ENCODE measurements around the gene PIP5KL1.

Gene PIP5KL1

DNA sequence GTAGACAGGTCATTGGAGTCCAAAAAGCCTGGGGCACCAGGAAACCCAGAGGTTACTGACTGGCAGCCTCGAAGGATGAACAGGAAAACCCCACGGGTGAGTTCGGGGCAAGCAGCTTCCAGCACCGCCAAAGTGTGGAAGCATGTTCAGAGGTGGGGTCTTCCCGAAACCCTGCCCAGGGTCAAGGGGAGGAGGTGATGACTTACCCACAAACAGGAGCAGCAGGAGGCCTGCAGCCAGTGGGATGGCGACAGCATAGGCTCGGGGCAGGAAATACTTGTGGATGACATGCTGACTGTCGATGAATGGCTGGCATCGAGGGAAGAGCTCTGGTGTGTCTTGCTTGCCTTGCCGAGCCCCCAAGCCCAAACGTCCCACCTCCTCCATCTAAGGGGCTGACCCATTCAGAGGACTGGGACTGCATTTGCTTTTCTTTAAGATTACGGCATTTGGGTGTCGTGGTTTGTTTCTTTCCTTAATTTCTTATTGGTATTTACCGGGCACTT is 5.8 kb upstream of the PIP5KL1 start:
- Histone ChIP-seq H3K36me3 (ENCODE audit: insufficient read depth, low read length) (peaks cover 11% of the 10 kb centered on the region), H3K27ac (ENCODE audit: low read depth, low read length) (no peak overlapping the region), H3K9me3 (ENCODE audit: insufficient read depth, low read depth, low read length) (no peaks in the 10 kb centered on the region), H3K9ac (ENCODE audit: low read depth, low read length) (no peak overlapping the region; the same call in 1 of the 2 replicates), H3K4me1 (ENCODE audit: insufficient read depth, low read length) (peaks cover 12% of the 10 kb centered on the region; the same call in 1 of the 2 replicates), H3K27me3 (ENCODE audit: insufficient read depth, low read length) (no peaks in the 10 kb centered on the region), H3K4me3 (ENCODE audit: low read length) (peak overlapping the region; percentile 90)
- WGBS: 86% methylated on average over 14 of the region's 14 CpGs

DNA sequence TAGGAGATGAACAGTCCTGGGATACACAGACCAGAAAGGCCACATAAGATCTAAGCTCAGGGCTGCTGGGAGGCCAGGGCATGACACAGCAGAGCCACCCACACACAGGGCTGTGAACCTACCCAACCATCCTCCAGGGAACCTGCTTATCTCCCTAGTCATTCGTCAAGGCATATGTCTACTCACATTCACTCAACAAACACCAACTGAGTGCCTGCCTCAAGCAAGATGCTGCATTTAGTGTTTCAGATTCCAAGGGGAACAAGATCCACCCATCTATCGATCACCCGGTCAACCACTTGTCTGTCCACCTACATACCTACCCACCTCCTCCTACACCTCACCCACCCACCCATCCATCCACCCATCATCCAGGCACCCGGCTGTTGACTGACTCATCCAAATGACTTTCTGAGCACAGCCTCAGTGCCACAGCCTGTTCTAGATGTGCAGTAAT is 5.2 kb upstream of the PIP5KL1 start:
- 84% methylated on average over 4 of the region's 4 CpGs for WGBS
- H3K9ac ChIP-seq (ENCODE audit: low read depth, low read length): no peak overlapping the region
- peaks cover 11% of the 10 kb centered on the region for H3K36me3 ChIP-seq (ENCODE audit: insufficient read depth, low read length)
- no peaks in the 10 kb centered on the region for H3K27me3 ChIP-seq (ENCODE audit: insufficient read depth, low read length)
- H3K9me3 ChIP-seq (ENCODE audit: insufficient read depth, low read depth, low read length): no peaks in the 10 kb centered on the region
- peak overlapping the region; percentile 90; the same call in 1 of the 2 replicates for H3K4me3 ChIP-seq (ENCODE audit: low read length)
- no peak overlapping the region for H3K27ac ChIP-seq (ENCODE audit: low read depth, low read length)
- H3K4me1 ChIP-seq (ENCODE audit: insufficient read depth, low read length): peaks cover 18% of the 10 kb centered on the region

DNA sequence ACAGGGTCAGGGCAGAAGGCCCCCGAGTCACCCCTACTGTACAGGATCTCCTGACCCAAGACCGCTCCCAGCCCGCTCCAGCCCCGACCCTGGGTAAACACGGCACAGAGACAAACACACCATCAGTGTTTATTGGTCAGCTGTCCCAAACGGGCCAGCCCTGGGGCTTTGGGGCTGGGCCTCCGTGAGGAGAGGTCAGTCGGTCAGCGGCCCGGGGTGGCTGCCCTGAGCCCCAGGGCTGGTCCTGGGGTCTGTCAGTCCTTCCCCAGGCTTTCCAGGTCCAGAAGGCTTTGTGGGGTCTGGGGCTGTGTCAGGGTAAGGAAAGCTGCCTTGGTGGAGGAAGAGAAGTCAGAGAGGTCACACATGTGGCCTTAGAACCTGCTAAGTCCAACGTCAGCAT is 4.4 kb upstream of the PIP5KL1 start:
- peaks cover under 1% of the 10 kb centered on the region; the same call in 1 of the 2 replicates for H3K27me3 ChIP-seq (ENCODE audit: insufficient read depth, low read length)
- H3K4me3 ChIP-seq (ENCODE audit: low read length): no peak overlapping the region
- no peaks in the 10 kb centered on the region for H3K9me3 ChIP-seq (ENCODE audit: insufficient read depth, low read depth, low read length)
- no peak overlapping the region for H3K9ac ChIP-seq (ENCODE audit: low read depth, low read length)
- peaks cover 9% of the 10 kb centered on the region for H3K36me3 ChIP-seq (ENCODE audit: insufficient read depth, low read length)
- 86% methylated on average over 11 of the region's 11 CpGs for WGBS
- H3K27ac ChIP-seq (ENCODE audit: low read depth, low read length): no peak overlapping the region
- peaks cover 21% of the 10 kb centered on the region for H3K4me1 ChIP-seq (ENCODE audit: insufficient read depth, low read length)

DNA sequence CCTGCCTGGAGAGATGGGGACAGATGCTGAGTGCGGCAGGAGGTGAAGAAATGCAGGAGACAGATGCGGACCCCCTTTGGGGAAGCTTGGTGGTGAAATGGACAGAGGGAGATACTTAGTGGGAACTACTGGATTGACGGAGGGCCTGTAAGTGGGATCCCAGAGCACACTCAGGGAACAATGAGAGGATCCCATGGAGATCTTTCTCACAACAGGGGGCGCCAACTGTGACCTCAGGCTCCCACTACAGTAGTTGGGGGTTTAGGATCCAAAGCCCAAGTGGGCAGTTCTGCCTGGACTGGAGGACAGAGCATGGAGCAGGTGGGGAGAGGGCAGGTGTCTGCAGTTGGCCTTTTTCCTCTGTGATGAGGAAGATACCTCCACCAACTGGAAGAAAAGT is 3.7 kb upstream of the PIP5KL1 start:
- H3K4me1 ChIP-seq (ENCODE audit: insufficient read depth, low read length): peaks cover 23% of the 10 kb centered on the region
- H3K27me3 ChIP-seq (ENCODE audit: insufficient read depth, low read length): peaks cover 8% of the 10 kb centered on the region
- no peaks in the 10 kb centered on the region for H3K9me3 ChIP-seq (ENCODE audit: insufficient read depth, low read depth, low read length)
- 85% methylated on average over 4 of the region's 4 CpGs for WGBS
- H3K36me3 ChIP-seq (ENCODE audit: insufficient read depth, low read length): peaks cover 8% of the 10 kb centered on the region; the same call in 1 of the 2 replicates
- H3K27ac ChIP-seq (ENCODE audit: low read depth, low read length): no peak overlapping the region
- no peak overlapping the region for H3K9ac ChIP-seq (ENCODE audit: low read depth, low read length)
- H3K4me3 ChIP-seq (ENCODE audit: low read length): no peak overlapping the region

DNA sequence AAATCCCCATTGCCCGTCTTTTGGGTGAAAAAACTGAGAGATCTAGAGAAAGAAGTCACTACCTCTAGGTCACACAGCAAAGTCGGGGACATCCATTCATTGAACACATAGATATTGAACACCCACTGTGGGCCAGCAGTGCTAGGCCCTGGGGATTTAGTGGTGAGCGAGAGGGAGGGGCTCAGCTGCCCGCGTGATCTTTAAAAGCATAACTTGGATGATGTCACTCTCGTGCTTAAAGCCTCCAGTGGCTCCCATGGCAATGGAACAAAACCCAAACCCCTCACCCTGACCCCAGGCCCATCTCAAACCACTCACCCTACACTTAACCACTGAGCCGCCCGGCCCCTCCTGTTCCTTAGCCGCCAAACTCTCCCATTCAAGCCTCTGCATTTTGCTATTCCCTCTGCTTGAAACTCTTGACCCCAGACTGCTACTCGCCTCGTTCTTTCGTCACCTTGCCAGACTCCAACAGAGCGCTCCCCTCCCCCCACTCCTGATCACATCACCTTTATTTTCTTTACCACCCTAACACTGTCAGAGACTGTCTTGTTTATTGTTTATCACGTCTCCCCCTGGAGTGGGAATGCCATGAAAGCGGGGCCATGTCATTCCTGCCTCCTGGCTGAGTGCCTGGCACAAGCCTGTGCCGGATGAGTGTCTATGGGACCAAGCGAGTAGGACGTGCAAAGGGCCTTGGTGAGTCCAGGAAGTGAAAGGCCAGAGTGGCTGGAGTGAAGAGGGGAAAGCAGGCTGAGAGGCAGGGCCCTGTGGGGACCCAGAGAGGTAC is 710 bp upstream of the PIP5KL1 start:
- H3K27ac ChIP-seq (ENCODE audit: low read depth, low read length): peak overlapping the region; percentile 53; the same call in 1 of the 2 replicates
- H3K4me3 ChIP-seq (ENCODE audit: low read length): peak overlapping the region; percentile 60
- H3K9ac ChIP-seq (ENCODE audit: low read depth, low read length): peak overlapping the region; percentile 13; the same call in 1 of the 2 replicates
- H3K36me3 ChIP-seq (ENCODE audit: insufficient read depth, low read length): peaks cover 7% of the 10 kb centered on the region; the same call in 1 of the 2 replicates
- WGBS: 22% methylated on average over 18 of the region's 18 CpGs
- H3K4me1 ChIP-seq (ENCODE audit: insufficient read depth, low read length): peaks cover 21% of the 10 kb centered on the region
- H3K27me3 ChIP-seq (ENCODE audit: insufficient read depth, low read length): peaks cover 32% of the 10 kb centered on the region
- no peaks in the 10 kb centered on the region for H3K9me3 ChIP-seq (ENCODE audit: insufficient read depth, low read depth, low read length)

DNA sequence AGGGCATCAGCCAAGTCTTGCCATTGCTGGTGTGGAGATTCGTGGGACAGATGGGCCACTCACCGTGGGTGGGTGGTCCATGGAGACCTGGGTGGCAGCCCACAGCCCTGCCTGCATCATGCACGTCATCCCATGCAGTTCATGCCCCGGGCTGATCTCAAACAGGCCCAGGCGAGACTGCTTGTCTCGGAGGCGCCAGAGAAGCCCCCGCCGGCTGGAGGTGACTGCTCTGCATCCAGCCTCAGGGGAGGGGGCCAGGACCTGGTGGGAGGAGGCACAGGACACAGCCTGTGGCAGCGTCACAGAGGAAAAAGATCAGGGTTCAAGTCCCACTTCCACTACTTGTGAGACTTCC is 975 bp downstream of the PIP5KL1 start:
- Histone ChIP-seq H3K36me3 (ENCODE audit: insufficient read depth, low read length) (no peaks in the 10 kb centered on the region), H3K27ac (ENCODE audit: low read depth, low read length) (no peak overlapping the region), H3K4me1 (ENCODE audit: insufficient read depth, low read length) (peaks cover 19% of the 10 kb centered on the region), H3K27me3 (ENCODE audit: insufficient read depth, low read length) (peaks cover 38% of the 10 kb centered on the region), H3K9ac (ENCODE audit: low read depth, low read length) (no peak overlapping the region), H3K4me3 (ENCODE audit: low read length) (no peak overlapping the region), H3K9me3 (ENCODE audit: insufficient read depth, low read depth, low read length) (no peaks in the 10 kb centered on the region)
- 75% methylated on average over 10 of the region's 10 CpGs for WGBS

DNA sequence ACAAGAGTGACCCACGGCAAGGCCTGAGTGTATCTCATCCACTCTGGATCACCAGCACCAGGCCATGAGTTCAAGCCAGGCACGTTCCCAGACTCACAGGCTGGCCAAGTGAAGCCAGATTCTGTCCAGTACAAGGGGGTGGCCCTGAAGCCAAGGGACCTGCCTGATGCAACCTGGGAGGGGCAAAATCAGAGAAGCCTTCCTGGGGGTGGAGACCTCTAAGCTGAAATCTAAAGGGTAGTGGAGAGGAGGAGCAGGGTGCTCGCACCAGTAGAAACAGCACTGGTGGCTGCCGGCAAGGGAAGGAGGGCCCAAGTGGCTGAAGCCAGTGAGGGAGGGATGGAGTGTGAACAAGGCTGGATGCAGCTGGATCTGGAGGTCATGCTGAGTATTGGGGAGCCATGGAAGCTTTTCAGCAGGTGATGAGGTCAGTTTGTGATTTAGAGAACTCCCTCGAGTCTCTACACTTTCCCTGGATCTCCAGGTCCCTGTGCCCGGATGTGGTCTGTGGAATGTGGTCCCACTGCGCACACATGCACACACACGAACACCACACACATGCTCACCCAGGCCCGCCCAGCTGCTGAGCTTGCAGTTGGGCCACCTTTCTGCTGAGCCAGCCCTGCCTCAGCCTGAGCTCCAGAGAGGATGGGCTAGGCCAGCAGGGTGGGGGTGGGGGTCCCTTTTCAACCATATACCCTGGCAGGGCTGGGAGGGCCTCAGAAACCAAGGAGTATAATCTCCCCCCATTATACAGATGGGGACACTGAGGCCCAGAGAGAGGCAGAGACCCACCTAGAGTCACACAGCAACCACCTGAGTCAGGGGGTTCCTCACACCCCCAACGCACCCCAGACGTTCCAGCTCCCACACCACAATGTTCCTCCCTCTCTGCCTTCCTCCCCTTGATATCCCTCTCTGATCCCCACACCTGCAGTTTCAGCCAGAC is 1.6 kb downstream of the PIP5KL1 start:
- H3K4me1 ChIP-seq (ENCODE audit: insufficient read depth, low read length): peaks cover 19% of the 10 kb centered on the region
- H3K27me3 ChIP-seq (ENCODE audit: insufficient read depth, low read length): peaks cover 38% of the 10 kb centered on the region
- no peak overlapping the region for H3K4me3 ChIP-seq (ENCODE audit: low read length)
- 81% methylated on average over 11 of the region's 11 CpGs for WGBS
- H3K9ac ChIP-seq (ENCODE audit: low read depth, low read length): no peak overlapping the region
- no peaks in the 10 kb centered on the region for H3K36me3 ChIP-seq (ENCODE audit: insufficient read depth, low read length)
- H3K9me3 ChIP-seq (ENCODE audit: insufficient read depth, low read depth, low read length): no peaks in the 10 kb centered on the region
- no peak overlapping the region for H3K27ac ChIP-seq (ENCODE audit: low read depth, low read length)

DNA sequence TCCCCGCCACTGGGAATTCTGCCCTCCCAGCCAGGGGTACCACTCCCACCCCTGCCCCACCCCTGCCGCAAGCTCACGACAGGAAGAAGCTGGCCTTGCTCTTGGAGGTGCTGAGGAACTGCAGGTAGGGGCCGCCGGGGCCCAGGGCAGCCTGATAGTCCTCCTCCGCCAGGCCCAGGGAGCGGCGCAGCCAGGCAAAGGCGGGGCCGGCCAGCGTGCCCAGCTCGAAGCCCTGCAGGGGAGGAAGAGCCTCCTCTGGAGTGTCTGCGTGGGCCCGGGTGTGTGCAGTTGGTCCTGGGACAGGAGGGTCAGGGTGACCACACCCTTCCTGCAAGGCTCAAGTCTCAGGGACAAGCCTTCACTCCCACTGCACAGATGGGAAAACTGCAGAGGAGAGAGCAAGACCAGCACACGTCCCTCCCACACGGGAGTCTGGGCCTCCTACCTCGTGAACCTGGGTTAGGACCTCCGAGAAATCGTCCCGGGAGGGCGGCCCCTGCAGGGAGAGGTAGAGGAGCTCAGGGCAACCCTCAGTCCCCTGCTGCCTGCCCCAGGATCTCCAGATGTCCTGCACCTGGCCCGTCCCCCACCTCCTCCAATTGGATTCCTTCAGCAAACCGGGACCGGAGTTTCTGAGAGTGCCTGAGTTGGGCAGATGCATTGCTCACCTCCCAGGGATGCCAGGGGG is 2.4 kb downstream of the PIP5KL1 start:
- Histone ChIP-seq H3K4me3 (ENCODE audit: low read length) (peak overlapping the region; percentile 59), H3K9ac (ENCODE audit: low read depth, low read length) (no peak overlapping the region), H3K4me1 (ENCODE audit: insufficient read depth, low read length) (peaks cover 19% of the 10 kb centered on the region), H3K9me3 (ENCODE audit: insufficient read depth, low read depth, low read length) (no peaks in the 10 kb centered on the region), H3K36me3 (ENCODE audit: insufficient read depth, low read length) (no peaks in the 10 kb centered on the region), H3K27ac (ENCODE audit: low read depth, low read length) (no peak overlapping the region), H3K27me3 (ENCODE audit: insufficient read depth, low read length) (peaks cover 38% of the 10 kb centered on the region)
- 18% methylated on average over 24 of the region's 24 CpGs for WGBS

DNA sequence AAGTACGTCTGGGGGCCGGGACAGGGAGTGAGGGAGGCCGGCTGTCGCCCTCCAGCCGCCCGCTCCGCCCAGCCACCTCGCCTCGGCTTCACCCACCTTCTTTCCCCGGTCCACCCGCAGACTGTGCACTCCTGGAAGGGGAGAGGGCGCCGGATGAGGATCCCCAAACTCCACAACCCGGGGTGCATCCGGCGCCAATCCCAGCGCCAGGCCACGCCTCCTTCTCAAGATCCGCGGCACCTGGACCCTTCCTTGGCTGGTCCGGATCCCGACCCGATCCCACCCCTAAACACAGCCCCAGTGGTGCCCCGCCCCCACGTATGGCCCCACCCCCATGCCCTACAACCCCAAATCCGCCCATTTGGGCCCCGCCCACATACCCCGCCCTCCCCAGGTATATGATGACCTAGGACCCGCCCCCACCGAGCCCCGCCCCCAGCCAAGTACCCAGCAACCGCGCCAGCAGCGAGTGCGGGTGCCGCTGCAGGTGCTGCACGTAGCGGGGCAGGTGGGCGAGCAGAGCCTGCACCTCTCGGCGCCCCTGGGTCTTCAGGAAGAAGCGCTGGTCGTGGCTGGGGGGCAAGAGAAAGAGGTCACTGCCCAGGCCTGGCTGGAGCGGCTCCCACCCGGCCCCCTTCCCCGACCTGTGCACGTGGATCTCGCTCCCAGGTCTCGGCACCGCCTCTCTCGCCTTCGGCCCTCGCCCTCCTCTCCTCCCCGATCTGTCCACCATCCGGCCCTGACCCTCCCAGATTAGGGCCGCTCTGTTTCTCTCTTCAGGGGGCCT is 3.2 kb downstream of the PIP5KL1 start:
- H3K9ac ChIP-seq (ENCODE audit: low read depth, low read length): peak overlapping the region; percentile 40
- H3K27me3 ChIP-seq (ENCODE audit: insufficient read depth, low read length): peaks cover 38% of the 10 kb centered on the region
- peak overlapping the region; percentile 73 for H3K4me3 ChIP-seq (ENCODE audit: low read length)
- H3K36me3 ChIP-seq (ENCODE audit: insufficient read depth, low read length): no peaks in the 10 kb centered on the region
- WGBS: under 1% methylated on average over 54 of the region's 56 CpGs
- peaks cover 19% of the 10 kb centered on the region for H3K4me1 ChIP-seq (ENCODE audit: insufficient read depth, low read length)
- no peaks in the 10 kb centered on the region for H3K9me3 ChIP-seq (ENCODE audit: insufficient read depth, low read depth, low read length)
- no peak overlapping the region for H3K27ac ChIP-seq (ENCODE audit: low read depth, low read length)

DNA sequence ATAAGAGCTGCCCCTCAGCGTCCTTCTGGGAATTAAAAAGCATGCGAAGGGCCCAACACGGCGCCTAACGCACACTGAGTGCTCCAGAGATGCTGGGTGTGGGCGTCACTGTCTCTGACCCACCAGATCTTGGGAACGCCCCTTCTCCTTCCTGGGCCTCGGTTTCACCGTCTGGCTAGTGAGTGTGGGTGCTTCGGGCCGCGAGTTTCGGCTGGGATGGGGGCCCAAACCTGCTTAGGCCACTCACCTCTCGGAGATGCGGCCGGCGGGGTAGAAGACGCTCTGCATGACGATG is 3.7 kb downstream of the PIP5KL1 start:
- Histone ChIP-seq H3K9ac (ENCODE audit: low read depth, low read length) (peak overlapping the region; percentile 23), H3K4me3 (ENCODE audit: low read length) (peak overlapping the region; percentile 73), H3K4me1 (ENCODE audit: insufficient read depth, low read length) (peaks cover 19% of the 10 kb centered on the region), H3K36me3 (ENCODE audit: insufficient read depth, low read length) (no peaks in the 10 kb centered on the region), H3K27me3 (ENCODE audit: insufficient read depth, low read length) (peaks cover 38% of the 10 kb centered on the region), H3K27ac (ENCODE audit: low read depth, low read length) (no peak overlapping the region), H3K9me3 (ENCODE audit: insufficient read depth, low read depth, low read length) (no peaks in the 10 kb centered on the region)
- WGBS: 3% methylated on average over 19 of the region's 19 CpGs

Measured in HUES64 (cell line).